WI38 (cell line): ENCODE data around the gene TARBP1.

Source experiments
- H3K4me3 ChIP-seq: 2 replicates; pipeline ENCODE4 v1.5.1; 2011; ENCODE audit warnings: low read depth, mild to moderate bottlenecking, control low read depth, low read length
- CTCF ChIP-seq: IDR thresholded peaks from 2 replicates; pipeline ENCODE4 v1.5.1; 2012; ENCODE audit warnings: low read depth, mild to moderate bottlenecking, control low read depth, low read length

TARBP1 gene

GRCh38 chr1:234479310-234479559, 256 bp upstream of the TARBP1 start:
- peak overlapping the region; percentile 71 for H3K4me3 ChIP-seq
- TF ChIP-seq CTCF = no peak

- no peak for TF ChIP-seq CTCF
Measured at GRCh38 chr1:234478152-234478480, 863 bp downstream of the TARBP1 start.

GRCh38 chr1:234477386-234478151, 1.4 kb downstream of the TARBP1 start:
- H3K4me3 ChIP-seq = peak overlapping the region; percentile 71

More at GRCh38 chr1:234478152-234478480, 863 bp downstream of the TARBP1 start:
- peak overlapping the region; percentile 71 for H3K4me3 ChIP-seq

GRCh38 chr1:234476172-234476571, 2.8 kb downstream of the TARBP1 start:
- H3K4me3 ChIP-seq = no peak overlapping the region

More at GRCh38 chr1:234477386-234478151, 1.4 kb downstream of the TARBP1 start:
- TF ChIP-seq CTCF = no peak

GRCh38 chr1:234475167-234475793, 3.7 kb downstream of the TARBP1 start:
- no peak overlapping the region for H3K4me3 ChIP-seq
- TF ChIP-seq CTCF = no peak

More at GRCh38 chr1:234476172-234476571, 2.8 kb downstream of the TARBP1 start:
- no peak for TF ChIP-seq CTCF

GRCh38 chr1:234474375-234474774, 4.6 kb downstream of the TARBP1 start:
- no peak for TF ChIP-seq CTCF
- H3K4me3 ChIP-seq = no peak overlapping the region

- no peak for TF ChIP-seq CTCF
- no peak overlapping the region for H3K4me3 ChIP-seq
Measured at GRCh38 chr1:234473118-234473517, 5.9 kb downstream of the TARBP1 start.
